Bronchial epithelial cell (primary cell): ENCODE results near the gene HGS. TPM values are rescaled to one million over a fixed set of nuclear protein-coding genes. Genes with fewer than 3 reads are reported as not detected.
A peak's percentile ranks its signal among the peaks of the same experiment; 100 is the strongest.

ENCODE experiments used
- DNase-seq: peaks from one replicate; pipeline ENCODE4 v3.0.0-alpha.2; 2010; ENCODE audit warnings: low read depth
- FAIRE-seq: peaks from 2 replicates; lab custom pipeline; 2011; peaks lifted over from hg19 to GRCh38; lab: Jason Lieb, UNC
- H3K27me3 ChIP-seq: 2 replicates; pipeline ENCODE4 v1.5.1; 2011; ENCODE audit warnings: low read length; ENCODE audit not compliant: control insufficient read depth, insufficient read depth
- H3K36me3 ChIP-seq: 2 replicates; pipeline ENCODE4 v1.5.1; 2011; ENCODE audit warnings: low read length; ENCODE audit not compliant: control insufficient read depth, insufficient read depth
- H3K4me3 ChIP-seq: 2 replicates; pipeline ENCODE4 v1.5.1; 2011; ENCODE audit warnings: mild to moderate bottlenecking, low read depth, low read length, control low read depth
- total RNA-seq: library from RNA; depleted of rRNA; stranded (reverse); fragments of >200 nt; gene quantifications from 2 replicates; pipeline ENCODE4 v1.2.1, GENCODE V29; 2014
- TF ChIP-seq, protein P1 (sequence below): IDR thresholded peaks from 2 replicates; pipeline ENCODE4 v1.5.1; 2011; ENCODE audit warnings: mild to moderate bottlenecking, moderate library complexity, low read length, control low read depth, inconsistent platforms; ENCODE audit not compliant: insufficient read depth, severe bottlenecking

HGS gene
- total RNA-seq, 1 donor from 2014 or later: 77.7 TPM

DNA sequence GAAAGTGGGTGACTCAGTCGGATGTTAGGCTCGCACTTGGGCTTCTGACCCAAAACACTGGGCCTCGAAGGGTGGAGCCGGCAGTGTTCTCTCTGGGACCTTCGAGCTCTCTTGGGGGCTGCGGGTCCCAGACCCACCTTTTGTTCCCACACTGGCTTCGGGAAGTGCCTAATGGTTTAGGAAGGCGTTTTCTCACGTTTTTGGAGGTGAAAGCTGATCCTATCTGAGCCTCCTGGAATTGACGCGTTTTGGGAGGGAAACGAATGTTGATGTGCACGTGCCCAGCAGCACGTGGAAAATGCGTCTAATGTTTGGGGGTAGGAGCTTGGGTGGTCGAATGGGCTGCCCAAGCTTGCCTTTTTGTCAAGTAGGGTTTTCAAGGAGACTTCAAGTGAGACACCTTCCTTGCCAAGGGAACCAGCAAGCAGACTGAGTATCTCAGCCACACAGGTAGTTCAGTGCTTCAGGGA lies 666 bp downstream of the HGS start:
- Histone ChIP-seq H3K36me3 (peaks cover 39% of the 10 kb centered on the region), H3K4me3 (peak overlapping the region; percentile 96), H3K27me3 (no peaks in the 10 kb centered on the region)
- TF ChIP-seq, protein P1, sequence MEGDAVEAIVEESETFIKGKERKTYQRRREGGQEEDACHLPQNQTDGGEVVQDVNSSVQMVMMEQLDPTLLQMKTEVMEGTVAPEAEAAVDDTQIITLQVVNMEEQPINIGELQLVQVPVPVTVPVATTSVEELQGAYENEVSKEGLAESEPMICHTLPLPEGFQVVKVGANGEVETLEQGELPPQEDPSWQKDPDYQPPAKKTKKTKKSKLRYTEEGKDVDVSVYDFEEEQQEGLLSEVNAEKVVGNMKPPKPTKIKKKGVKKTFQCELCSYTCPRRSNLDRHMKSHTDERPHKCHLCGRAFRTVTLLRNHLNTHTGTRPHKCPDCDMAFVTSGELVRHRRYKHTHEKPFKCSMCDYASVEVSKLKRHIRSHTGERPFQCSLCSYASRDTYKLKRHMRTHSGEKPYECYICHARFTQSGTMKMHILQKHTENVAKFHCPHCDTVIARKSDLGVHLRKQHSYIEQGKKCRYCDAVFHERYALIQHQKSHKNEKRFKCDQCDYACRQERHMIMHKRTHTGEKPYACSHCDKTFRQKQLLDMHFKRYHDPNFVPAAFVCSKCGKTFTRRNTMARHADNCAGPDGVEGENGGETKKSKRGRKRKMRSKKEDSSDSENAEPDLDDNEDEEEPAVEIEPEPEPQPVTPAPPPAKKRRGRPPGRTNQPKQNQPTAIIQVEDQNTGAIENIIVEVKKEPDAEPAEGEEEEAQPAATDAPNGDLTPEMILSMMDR: no peak
- FAIRE-seq: no peak
- peak; percentile 76 for DNase-seq

DNA sequence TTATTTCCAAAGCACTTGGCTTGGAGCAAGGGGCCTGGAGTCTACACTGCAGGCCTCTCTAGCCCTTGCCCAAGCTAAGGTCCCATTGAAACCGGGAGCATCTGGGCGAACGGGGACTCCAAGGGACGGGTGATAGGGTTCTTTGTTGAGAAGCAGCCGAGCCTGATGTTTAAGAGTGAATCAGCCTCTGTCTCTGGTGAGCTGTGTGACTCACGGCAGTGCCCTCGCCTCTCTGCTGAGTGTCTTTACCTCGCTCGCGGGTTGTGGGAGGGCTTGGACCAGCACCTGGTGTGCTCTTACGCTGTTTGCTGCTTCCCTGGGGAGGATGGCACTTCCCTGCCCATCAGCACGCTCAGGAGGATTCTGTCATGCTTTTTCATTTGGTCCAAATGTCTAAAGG lies 1.3 kb downstream of the HGS start:
- no peaks in the 10 kb centered on the region for H3K27me3 ChIP-seq
- peaks cover 43% of the 10 kb centered on the region for H3K36me3 ChIP-seq
- H3K4me3 ChIP-seq: peak overlapping the region; percentile 96
- FAIRE-seq: no peak
- TF ChIP-seq, protein P1: no peak
- DNase-seq: peak; percentile 85

DNA sequence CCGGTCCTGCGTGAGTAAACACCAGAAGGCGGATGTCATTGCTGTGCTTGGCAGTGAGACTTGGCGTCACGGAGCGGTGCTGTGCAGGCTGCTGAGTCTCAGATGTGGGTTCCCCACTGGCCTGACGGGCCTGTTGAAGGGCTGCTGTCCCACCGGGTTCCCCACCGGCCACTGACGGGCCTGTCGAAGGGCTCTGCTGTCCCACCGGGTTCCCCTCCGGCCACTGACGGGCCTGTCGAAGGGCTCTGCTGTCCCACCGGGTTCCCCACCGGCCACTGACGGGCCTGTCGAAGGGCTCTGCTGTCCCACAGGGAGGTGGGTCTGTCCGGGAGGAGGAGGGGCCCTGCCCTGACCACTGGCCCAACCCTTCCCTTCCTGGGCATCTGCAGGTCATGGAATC lies 2.8 kb downstream of the HGS start:
- no peaks in the 10 kb centered on the region for H3K27me3 ChIP-seq
- no peak overlapping the region for H3K4me3 ChIP-seq
- H3K36me3 ChIP-seq: peaks cover 46% of the 10 kb centered on the region
- TF ChIP-seq, protein P1: no peak
- FAIRE-seq (no peak), DNase-seq (no peak)

DNA sequence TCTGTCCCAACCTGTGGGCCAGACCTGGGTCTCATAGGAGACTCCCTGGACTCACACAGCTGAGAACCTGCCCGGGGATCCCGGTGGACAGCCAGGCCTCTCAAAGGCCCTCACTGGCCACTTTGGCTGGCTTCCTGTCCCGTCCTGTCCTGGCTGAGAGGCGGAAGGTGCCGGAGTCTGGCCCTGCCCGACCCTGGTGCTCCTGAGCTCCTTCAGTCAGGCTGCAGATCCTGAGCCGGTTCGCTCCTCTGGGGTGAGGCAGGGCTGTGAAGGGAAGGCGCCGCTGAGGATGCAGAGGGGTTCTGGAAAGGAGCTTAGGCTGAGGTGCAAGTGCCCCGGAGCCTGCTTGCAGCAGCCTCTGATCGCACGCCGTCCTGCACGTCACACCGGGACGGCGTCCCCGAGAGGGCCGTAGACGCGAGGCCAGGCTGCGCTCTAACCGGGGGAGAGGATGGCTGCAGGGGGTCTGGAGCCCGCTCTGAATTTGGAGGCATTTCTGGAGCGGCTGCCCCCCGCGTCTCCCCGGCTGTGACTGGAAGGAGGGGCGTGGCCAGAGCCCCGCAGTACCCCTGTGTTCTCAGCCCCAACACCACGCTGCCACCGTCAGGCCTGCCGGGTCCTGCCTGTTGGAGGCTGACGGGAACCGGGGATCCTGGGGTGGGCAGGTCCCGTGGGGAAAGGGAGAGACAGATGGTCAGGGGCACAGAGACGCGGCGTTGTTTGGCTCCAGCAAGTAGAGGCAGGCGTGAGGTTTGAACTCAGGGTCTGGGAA lies 4.1 kb downstream of the HGS start:
- no peak overlapping the region for H3K4me3 ChIP-seq
- TF ChIP-seq, protein P1: no peak
- H3K27me3 ChIP-seq: no peaks in the 10 kb centered on the region
- H3K36me3 ChIP-seq: peaks cover 52% of the 10 kb centered on the region
- FAIRE-seq (no peak), DNase-seq (no peak)

DNA sequence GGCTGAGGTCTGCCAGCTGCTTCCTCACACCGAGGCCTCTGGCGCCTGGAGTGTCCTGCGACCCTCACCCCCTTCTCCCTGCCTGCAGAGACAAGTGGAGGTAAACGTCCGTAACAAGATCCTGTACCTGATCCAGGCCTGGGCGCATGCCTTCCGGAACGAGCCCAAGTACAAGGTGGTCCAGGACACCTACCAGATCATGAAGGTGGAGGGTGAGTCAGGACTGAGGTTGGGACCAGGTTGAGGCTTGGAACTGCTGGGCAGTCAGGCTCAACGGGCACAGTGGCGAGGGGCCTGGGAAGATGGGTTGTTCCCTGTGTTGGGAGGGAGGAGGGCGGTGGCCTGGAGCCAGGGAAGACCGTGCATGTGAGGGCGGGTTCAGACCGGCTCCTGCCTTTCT lies 4.8 kb downstream of the HGS start:
- no peak for DNase-seq
- TF ChIP-seq, protein P1: no peak
- Histone ChIP-seq H3K27me3 (no peaks in the 10 kb centered on the region), H3K4me3 (no peak overlapping the region), H3K36me3 (peaks cover 57% of the 10 kb centered on the region)
- FAIRE-seq: no peak
